Stimulated activated CD8-positive, alpha-beta memory T cell treated with anti-CD3 and anti-CD28 coated beads, Interleukin-12 subunit alpha, Interleukin-12 subunit beta, amount 100 ng/mL, for 24 hours (primary cell): ENCODE data around the gene VWA3B.
"Not testable (repeated sequence)": the region's sequence is repeated elsewhere in the genome, so short reads cannot be mapped to it uniquely, and the experiment has no call there.

Experiments
- DNase-seq: peaks from one replicate; pipeline ENCODE4 v3.0.0-alpha.2; 2020; ENCODE audit errors: extremely low read depth

VWA3B gene

DNA sequence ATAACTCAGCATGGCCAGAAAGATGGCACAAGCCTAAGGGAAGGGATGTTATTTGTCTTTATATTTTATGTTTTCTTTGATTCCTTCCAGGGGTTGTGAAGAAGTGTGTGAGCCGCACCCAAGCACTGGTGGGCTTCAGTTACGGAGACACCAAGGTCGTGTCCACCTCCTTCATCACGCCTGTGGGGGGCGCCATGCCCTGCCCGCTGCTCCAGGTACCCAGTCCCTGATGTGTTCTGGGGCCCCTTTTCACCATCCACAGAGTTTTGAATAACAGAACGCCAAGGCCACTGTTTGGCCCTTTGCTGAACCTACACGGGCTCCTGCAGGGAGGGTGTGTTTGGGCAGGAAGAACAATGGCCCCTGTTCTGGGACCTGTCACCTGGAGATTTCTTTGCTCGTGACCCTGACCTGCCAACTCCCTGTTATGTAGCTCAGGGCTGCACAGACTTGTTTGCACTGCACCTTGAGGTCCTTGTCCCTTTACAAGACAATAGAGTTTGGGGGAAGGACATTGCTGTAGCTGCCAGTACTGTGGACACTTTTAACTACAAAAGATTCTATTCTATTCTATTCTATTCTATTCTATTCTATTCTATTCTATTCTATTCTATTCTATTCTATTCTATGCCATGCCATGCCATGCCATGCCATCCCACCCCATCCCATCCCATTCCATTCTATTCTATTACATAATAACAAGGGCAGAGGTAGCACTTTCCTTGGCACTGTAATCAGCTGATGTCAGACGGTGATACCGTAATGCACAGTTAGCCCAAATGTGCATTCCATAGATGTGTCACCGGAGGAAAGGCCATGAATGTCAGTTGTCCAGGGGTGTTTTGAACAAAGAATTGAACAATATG lies 211.1 kb downstream of the VWA3B start:
- no peak for DNase-seq

DNA sequence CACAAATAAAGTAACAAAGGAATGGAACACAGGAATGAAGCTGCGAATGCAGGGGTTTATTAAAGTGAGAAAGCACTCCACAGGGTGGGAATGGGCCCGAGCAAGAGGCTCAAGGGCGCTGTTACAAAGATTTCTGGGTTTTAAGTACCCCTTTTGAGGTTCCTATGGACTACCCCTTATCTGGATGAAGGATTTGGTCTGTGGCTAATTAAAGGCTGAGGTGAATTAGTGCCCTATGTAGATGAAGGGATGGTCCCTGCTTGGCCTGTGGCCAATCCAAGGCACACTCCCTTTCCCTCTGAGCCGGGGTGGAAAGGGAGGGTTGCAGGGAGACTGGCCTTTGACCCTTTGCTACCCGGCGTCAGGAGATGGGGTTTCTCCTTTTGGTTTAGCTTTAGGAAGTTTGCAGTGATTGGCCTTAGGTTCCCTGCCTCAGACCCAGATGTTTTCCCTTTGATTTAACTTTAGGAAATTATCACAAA lies 211.8 kb downstream of the VWA3B start:
- DNase-seq = no peak

DNA sequence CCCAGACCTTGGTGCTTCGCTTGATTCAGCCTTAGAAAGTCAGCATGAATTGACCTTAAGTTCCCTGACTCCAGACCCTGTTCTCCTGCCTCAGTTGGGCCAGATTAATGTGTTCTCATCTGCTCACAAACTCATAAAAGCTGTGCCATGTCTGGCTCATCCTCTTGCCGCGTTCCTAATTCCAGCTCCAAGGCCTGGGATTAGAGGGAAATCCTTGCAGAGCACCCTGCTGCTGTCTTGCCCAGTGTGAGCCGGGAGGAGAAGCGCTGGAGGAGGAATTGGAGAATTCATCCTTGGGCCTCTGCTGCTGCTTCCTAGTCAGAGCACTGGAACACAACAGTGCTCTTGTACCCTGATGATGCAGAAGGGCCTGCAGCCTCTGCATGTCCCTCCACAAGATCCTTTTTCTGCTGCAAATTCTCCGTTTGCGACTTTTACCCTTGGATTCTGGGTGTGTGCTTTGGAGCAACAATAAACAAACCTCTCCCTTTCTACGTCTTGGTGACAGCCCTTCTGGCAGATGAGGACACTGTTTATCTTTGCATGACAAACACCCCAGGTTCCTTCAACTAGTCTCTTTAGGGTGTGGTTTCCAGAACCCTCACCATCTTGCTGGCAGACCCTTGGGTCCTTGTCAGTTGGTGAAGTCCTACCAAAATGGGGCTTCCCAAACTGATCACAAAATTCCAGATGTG lies 212.4 kb downstream of the VWA3B start:
- DNase-seq = no peak

DNA sequence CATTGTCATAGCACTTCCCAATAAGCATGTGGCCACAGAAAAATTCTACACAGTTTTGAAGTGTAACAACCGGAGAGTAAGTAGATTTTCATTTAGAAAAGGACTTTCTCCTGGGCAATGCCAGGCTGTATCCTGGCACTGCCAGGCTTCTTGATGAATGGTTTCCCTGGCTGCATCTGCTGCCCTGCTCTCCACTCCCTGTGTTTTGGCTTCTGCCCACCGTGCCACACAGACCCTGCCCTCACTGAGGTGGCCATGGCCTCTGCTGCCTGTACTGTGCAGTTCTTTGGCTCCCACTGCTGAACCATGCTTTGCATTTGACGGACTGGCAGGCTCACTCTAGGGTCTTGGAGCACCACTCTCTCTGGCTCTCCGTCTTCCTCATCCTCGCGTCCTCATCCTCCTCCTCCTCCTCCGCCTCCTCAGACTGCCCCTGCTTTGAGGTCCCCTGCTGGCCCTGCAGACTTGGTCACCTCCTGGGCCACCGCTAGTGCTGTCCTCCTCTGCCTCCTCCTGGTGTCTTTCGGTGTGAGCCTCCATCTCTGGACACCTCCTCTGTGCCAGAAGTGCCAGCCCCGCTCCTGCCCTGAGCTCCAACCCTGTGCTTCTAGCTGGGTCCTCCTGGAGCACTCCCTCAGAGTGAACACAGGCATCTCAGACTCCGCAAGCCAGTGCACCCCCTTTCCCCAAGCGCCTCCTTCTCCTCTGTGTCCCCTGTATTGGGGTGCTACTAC lies 213.3 kb downstream of the VWA3B start:
- no peak for DNase-seq

DNA sequence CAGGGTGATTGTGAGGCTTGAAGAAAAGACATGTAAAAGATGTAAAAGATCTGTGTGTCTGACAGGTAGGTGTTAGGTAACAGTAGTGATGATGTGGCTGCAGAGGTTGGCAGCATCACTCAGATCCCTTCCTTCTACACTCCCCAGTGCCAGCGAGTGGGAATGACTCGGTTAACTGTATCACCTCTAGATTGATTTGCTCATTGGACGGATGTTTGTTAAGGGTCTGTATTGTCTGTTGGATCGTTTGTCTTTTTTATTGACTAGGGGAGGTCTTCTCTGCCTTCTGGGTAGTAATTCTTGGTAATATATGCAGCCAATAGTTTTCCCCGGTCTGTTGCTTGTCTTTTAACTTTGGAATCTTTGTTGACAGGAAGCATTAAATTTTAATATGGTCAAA lies 214.5 kb downstream of the VWA3B start:
- DNase-seq = no peak

DNA sequence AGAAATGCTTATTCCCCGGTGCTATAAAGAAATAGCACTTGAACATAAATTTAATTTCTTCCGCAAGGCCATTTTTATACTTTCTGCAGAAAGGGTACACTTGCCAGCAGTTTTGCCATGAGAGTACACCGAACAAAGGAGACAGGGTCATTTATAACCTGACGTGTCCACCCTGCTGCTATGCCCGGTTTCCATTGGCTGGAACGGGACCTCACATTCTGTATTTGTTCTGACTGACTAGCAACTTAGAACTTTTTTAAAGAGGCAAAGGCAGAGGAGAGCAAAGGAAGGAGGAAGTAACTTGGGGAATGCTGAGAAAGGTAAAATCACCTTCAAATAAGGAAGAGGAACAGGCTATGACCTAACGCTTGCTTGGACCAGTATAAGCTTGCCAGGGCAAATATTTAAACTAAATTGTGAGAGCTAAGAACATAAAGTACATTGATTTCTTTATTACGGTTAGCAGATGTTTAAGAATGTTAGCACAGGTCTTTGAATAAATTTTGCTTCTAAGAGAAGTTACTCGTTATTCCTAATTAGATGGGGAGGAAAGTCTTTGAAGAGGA lies 220.2 kb downstream of the VWA3B start:
- not testable (repeated sequence) for DNase-seq

DNA sequence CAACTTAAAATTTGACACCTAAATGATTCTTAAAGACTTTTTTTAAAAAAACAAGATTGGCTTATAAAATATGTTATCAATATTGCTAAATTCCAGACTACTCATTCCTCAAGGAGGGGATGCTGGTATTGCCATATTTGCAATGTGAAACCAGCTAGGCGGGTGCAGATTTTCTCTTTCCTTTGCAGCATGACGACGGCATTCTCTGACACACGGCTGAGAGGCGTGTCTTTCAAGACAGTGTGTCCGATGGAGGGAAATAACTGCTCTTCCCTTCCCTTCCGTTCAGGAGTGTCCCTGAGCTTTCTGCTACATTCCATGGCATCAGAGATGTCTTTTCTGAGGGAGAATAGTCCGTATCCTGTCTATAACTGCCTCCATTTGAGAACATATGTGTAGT lies 221.1 kb downstream of the VWA3B start:
- no peak for DNase-seq

DNA sequence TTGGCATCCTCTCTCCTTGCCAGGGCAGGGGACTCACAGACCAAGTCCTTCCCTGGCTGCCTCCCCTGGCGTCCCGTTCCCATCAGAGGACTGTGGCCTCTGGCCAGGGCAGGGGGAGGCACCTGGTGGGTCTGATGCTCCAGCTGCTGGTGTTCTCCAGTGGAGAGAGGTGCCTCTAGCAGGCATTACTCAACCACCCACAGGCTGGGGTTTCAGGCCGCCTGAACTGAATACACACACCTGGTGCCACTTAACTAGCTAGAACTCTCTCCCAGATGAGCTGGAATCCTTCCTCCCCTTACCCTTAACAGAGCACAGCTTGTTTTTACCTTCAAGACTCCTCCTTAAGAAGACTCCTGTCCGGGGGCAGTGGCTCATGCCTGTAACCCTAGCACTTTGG lies 221.6 kb downstream of the VWA3B start:
- DNase-seq = no peak

DNA sequence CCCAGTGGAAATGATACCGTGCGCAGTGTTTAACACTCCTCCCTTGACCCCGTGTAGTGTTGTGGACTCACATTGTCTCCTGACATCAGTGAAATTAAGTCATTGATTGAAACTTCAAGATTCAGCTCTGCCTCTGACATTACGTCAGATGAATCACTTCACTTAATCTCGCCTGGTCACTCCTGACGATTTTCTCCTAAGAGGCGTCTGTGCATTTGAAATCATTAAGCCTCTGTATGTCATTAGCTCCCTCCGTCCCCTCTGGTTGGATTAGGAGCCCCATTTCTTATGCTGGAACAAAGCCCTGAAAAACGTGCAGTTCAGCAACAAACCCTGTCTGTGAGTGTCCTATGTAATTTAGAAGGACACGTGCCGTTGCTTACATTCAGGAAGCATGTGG lies 222.6 kb downstream of the VWA3B start:
- no peak for DNase-seq

DNA sequence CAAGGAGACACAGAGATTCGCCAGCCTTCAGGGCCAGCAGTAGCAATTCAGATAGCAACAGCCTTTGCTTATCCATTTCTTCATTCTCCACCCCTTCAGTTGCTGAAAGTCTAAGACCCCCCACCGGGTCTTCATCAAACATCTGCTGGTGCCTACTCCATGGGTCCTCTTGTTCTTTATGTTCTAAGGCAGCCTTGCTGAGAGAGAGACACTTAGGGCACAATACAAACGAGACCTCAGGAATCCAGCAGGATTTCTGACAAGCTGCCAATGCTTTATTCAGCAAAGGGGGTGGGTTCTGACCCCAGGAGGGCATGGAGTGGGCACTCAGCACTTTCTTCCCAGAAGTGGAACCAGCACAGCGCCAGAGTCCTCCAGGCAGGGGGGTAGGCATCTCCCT lies 223.0 kb downstream of the VWA3B start:
- DNase-seq = no peak

DNA sequence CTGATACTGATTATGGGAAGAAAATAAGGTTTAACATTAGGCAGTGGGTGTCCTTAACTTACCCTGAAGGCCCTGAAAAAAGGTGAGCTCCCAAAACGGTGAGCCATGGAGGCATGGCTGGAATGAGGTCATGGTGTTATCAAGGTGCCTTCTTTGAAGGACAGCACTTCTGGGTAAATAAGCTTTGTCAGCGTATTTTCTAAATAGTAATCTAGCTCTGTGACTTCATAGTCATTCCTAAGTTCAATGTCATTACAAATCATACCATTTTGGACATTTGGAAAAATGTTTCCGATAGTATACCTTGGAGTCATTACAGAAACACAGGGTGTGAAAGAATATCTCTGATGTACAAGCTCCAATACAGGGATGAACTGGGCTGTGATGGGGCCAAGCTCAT lies 224.1 kb downstream of the VWA3B start:
- no peak for DNase-seq

DNA sequence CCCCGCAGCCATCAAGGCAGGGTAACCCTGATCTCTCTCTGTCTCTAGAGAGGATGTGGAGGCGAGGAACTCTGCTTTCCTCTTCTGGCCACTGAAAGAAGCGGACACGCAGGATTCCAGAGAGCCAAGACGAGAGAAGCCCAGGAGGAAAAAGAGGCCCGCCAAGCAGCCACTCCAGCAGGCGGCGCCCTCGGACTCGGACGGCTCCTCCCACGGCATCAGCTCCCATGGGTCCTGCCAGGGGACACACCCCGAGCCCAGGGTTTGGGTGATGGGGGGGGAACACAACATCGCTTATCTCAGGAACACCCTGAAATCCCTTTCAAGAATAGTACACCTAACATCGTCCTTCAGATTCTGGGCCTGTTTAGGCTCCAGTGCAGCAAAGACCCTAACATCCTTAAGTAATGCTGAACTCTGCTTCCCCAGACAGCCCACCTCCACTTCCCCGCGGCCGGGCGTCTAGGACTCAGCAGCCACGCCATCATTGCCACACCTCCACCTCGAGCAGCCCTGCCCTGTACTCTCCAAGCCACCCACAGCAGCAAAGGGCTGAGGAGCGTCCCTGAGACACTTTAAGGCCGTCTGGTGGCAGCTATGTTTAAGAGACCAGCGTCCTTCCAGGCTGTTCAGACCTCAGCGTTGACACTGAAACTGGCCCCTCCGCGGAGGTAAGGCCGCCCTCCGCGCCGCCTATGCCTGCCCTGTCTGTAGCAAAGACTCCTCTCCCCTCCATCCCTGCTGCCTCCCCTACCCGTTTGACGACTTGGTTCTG lies 225.0 kb downstream of the VWA3B start:
- no peak for DNase-seq

DNA sequence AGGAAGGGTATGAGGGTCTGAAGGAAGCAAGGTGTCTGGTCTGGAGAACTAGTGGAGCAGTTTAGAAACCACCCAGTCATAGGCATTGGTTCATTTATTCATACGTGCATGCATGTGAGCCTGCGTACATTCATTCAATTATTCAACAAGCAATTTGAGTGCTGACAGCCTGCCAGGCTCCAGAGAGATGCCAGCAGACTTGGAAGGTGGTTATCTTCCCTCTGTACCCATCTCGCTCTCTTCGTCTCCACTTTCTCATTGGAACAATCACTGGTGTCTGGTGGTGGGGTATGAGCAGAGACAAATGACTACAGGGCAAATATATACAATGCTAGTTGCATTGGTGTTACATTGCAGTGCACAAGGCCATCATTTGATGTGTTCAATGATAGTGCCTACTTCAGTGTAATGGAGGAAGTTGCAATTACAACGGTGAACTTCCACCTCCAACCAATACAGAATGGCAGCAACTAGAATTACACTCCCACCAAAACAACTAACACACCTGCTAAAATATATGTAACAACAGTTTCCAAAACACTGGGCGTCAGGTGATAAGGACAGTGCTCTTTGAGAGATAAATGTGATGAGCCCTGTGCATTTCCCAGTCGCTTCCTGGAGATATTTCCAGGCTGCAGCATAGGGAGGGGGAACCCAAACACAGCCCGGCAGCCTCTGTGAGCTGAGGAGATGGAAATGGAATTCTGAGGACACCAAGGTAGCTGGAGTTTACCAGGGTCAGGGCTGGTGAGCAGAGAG lies 226.7 kb downstream of the VWA3B start:
- DNase-seq = no peak

DNA sequence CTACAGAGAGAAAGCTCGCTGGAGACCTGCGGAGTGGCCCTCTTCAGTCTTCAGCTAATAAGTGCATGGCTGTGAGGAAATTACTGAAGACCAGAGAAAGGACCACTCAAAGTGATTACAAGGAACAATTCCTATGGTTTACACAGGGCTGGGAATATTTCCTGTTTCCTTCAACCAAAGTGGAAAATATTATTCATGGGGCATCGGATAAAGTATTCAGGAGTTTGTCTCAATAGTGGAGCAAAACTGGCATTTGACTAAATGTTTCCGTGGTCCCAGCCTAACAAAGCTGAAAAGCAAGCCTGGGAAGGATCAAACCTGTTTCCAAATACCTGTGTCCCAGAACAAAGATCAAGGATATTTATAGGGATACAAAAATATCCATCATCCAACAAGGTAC lies 227.3 kb downstream of the VWA3B start:
- no peak for DNase-seq

DNA sequence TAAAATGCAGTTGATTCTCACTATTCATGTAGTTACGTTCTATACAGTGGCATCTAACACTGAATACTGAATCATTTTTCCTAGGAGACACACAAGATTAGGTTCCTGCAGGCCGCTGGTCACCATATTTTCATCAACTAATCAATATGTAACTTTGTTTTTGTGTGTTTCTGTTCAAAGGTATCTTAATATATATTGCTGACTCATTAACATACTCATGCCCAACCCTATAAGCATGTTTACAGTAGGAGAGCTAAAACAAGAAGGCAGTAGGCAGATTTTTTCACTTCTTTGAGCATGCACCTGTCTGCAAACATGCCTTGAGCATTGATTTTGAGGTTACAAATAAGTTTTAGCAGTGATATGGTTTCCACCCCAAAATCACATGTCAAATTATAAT lies 229.0 kb downstream of the VWA3B start:
- no peak for DNase-seq

DNA sequence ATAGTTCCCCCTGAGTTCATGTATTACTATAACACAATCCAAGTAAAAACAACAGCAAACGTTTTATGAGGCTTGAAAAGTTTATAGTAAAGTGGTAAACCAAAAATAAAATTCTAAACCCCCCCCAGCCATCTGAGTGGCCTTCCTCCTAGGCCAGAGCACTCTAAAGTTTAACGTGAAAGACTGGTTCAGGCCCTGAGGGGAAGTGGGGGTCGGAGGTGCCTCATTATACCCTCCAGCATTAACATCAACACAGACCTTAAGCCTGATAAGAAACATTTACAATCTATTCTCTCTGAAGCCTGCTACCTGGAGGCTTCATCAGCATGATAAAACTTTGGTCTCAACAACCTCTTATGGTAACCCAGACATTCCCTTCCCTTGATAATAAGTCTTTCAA lies 230.2 kb downstream of the VWA3B start:
- DNase-seq = no peak

DNA sequence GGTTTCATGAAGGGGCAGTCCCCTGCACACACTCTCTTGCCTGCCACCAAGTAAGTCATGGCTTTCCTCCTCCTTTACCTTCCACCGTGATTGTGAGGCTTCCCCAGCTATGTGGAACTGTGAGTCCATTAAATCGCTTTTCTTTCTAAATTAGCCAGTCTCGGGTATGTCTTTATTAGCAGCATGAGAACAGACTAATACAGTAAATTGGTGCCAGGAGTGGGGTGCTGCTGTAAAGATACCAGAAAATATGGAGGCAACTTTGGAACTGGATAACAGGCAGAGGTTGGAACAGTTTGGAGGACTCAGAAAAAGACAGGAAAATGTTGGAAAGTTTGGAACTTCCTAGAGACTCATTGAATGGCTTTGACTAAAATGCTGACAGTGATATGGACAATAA lies 233.2 kb downstream of the VWA3B start:
- not testable (repeated sequence) for DNase-seq

DNA sequence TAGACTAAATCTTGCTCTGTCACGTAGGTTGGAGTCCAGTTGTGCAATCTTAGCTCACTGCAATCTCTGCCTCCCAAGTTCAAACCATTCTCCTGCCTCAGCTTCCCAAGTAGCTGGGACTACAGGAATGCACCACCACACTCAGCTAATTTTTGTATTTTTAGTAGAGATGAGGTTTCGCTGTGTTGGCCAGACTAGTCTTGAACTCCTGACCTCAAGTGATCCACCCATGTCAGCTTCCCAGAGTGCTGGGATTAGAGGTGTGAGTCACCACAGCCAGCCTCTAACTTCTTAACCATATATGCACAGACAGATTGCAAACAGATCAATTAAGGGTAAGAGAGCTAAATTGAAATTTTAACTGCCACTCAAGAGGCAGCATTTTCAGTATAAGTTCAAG lies 237.2 kb downstream of the VWA3B start:
- no peak for DNase-seq

DNA sequence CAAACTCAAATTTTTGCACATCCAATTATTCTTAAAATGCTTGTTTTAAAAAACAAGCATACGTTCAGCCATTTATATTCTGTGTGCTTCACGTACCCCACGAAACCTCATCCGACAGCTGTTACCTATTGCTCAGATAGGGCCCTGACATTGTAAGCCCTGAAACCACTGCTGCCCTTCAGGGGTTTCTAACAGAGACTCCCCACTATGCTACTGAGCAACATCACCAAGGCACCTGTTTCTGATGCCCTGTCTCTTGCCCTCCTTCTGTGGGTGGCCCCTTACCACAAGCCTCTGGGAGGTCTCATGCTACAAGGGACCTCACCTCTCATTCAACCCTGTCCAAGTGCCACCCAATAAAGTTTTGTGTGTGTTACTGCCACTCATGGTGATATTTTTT lies 240.8 kb downstream of the VWA3B start:
- no peak for DNase-seq

DNA sequence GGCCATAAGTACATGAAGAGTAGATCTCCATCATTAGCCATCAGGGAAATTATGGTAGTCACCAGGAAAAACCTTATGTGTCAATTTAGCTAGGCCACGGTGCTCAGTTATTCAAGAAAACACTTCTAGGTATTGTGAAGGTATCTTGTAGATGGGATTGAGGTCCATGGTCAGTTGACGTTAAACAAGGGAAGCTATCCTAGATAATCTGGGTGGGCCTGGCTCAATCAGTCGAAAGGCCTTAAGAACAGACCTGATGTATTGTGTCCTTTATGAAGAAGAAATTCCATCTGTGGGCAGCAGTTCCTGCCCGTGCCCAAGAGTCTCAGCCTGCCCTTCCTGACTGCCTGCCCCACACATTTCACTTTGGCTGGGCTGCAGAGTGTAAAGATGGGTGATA lies 242.6 kb downstream of the VWA3B start:
- DNase-seq = no peak

DNA sequence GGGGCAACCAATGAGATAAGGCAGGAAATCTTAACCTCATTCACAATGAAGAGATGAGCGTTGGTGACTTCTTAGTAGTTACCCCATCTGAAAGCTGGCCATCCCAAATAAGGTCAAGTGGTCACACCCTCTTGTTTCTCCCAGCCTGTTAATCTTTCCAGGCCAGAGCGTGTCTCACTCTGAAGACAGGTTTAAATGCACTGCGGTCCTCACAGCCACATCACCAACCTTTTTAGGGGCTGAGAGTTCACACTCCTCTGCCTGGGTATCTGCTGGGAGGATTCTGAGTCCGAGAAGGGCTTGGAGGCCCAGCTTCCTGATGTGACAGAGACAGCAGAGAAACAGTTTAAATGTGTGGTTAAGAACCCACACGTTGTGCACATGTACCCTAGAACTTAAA lies 246.0 kb downstream of the VWA3B start:
- DNase-seq = no peak
